HepG2 (cell line): ENCODE measurements around the gene FAM120B. TPM values are rescaled to one million over a fixed set of nuclear protein-coding genes. Genes with fewer than 3 reads are reported as not detected.

ENCODE experiments used
- ATAC-seq: fragments of 200-7000 bp; cut with Tn5 transposase; 3 replicates; pipeline ENCODE4 v1.9.1; 2020; ENCODE audit warnings: mild to moderate bottlenecking, moderate library complexity
- BruUV-seq: library from RNA; stranded (reverse); fragments of 400-500 nt; replicated peaks from 2 replicates; lab custom pipeline; 2021; lab: Mats Ljungman, UMichigan
- CTCF ChIA-PET: fragments of 300-600 bp; formaldehyde crosslinking; extraction: SDS; loops from one replicate; lab custom pipeline; 2021; ENCODE audit warnings: low total read pairs, inconsistent platforms, low intra/inter-chr PET ratio; lab: Yijun Ruan, JAX
- POLR2A ChIA-PET: fragments of 350-600 bp; sonication (Branson Sonifier 250); formaldehyde crosslinking; loops from one replicate; lab custom pipeline; 2020; ENCODE audit warnings: antibody characterized with exemption, inconsistent platforms; lab: Yijun Ruan, JAX
- DNase-seq: peaks from one replicate; pipeline ENCODE4 v3.0.0-alpha.2; 2015; ENCODE audit warnings: low spot score
- FAIRE-seq: peaks from 3 replicates; lab custom pipeline; 2011; peaks lifted over from hg19 to GRCh38; lab: Jason Lieb, UNC
- H2AFZ ChIP-seq: one replicate; pipeline ENCODE4 v1.6.1; 2011; ENCODE audit warnings: low read length, inconsistent platforms
- H3K27ac ChIP-seq: fragments of 300-600 bp; 3 replicates; pipeline ENCODE4 v1.8.0; 2011; ENCODE audit warnings: mixed run types, mild to moderate bottlenecking, mixed read lengths, low read length, inconsistent platforms; ENCODE audit not compliant: insufficient read depth; ENCODE audit errors: extremely low read length
- H3K27me3 ChIP-seq, 2 experiments: fragments of 200-600 bp in 1 of 2; 2 replicates in 1 of 2; 3 replicates in 1 of 2; pipeline versions ENCODE4 v1.6.0 to v1.8.0; 2011; ENCODE audit warnings: low read length in 2 of 2, mild to moderate bottlenecking in 2 of 2, moderate library complexity in 2 of 2, inconsistent platforms in 1 of 2; ENCODE audit not compliant: insufficient read depth in 2 of 2, control insufficient read depth in 1 of 2
- H3K36me3 ChIP-seq, 2 experiments: fragments of 200-600 bp in 1 of 2; replicated peaks in 1 of 2; 2 replicates in 1 of 2; 3 replicates in 1 of 2; pipeline versions ENCODE4 v1.5.1 to v1.8.0; 2011; ENCODE audit warnings: low read length in 2 of 2, inconsistent platforms in 1 of 2; ENCODE audit not compliant: insufficient read depth in 2 of 2, control insufficient read depth in 1 of 2
- H3K4me1 ChIP-seq: 2 replicates; pipeline ENCODE4 v1.5.1; 2012; ENCODE audit warnings: low read length, inconsistent platforms; ENCODE audit not compliant: insufficient read depth
- H3K4me2 ChIP-seq: 2 replicates; pipeline ENCODE4 v1.6.0; 2011; ENCODE audit warnings: low read depth, low read length, inconsistent platforms
- H3K4me3 ChIP-seq, 3 experiments: fragments of 200-600 bp in 1 of 3; sonication (generic), shearing (Covaris generic) in 1 of 3; replicated peaks in 1 of 3; 2 replicates each; pipeline ENCODE4 v1.5.1; 2011 to 2016; ENCODE audit warnings: low read length in 3 of 3, inconsistent platforms in 2 of 3, low read depth in 2 of 3, mild to moderate bottlenecking in 2 of 3, control low read depth in 1 of 3, mixed read lengths in 1 of 3; ENCODE audit not compliant: insufficient read depth in 1 of 3
- H3K79me2 ChIP-seq: one replicate; pipeline ENCODE4 v1.6.1; 2011; ENCODE audit warnings: low read length, inconsistent platforms; ENCODE audit not compliant: insufficient read depth
- H3K9ac ChIP-seq: 2 replicates; pipeline ENCODE4 v1.6.0; 2011; ENCODE audit warnings: mild to moderate bottlenecking, low read depth, low read length, inconsistent platforms; ENCODE audit not compliant: insufficient read depth
- H3K9me3 ChIP-seq: 2 replicates; pipeline ENCODE4 v1.5.1; 2012; ENCODE audit warnings: mild to moderate bottlenecking, low read length
- H4K20me1 ChIP-seq: 2 replicates; pipeline ENCODE4 v1.6.0; 2011; ENCODE audit warnings: inconsistent platforms, mild to moderate bottlenecking, low read length, moderate library complexity; ENCODE audit not compliant: insufficient read depth
- ARNT ChIP-seq: fragments of 450-650 bp; IDR thresholded peaks from 2 replicates; pipeline ENCODE4 v1.6.1; 2017
- CBX1 ChIP-seq: IDR thresholded peaks from one replicate; pipeline ENCODE4 v1.6.1; 2016; ENCODE audit warnings: antibody characterized with exemption, low read depth
- MIER3 ChIP-seq: IDR thresholded peaks from 2 replicates; pipeline ENCODE4 v1.6.1; 2016; ENCODE audit warnings: missing compliant biosample characterization, borderline replicate concordance
- NCOA1 ChIP-seq: sonication (generic); formaldehyde crosslinking; IDR thresholded peaks from 2 replicates; pipeline ENCODE4 v1.9.0; 2021; ENCODE audit warnings: missing genetic modification reagents
- NR2F1 ChIP-seq, 2 experiments: fragments of 450-650 bp in 1 of 2; formaldehyde crosslinking in 1 of 2; IDR thresholded peaks; 2 replicates each; pipeline versions ENCODE4 v1.5.0 to v1.6.1; 2016 to 2020; ENCODE audit warnings: mild to moderate bottlenecking in 1 of 2, missing compliant biosample characterization in 1 of 2, missing genetic modification reagents in 1 of 2, moderate library complexity in 1 of 2
- PRMT3 ChIP-seq: sonication (generic); formaldehyde crosslinking; IDR thresholded peaks from 2 replicates; pipeline ENCODE4 v1.8.1; 2022; ENCODE audit warnings: low read depth, mild to moderate bottlenecking, moderate library complexity, missing genetic modification reagents, borderline replicate concordance
- RAD21 ChIP-seq: fragments of 450-650 bp; formaldehyde crosslinking; IDR thresholded peaks from 2 replicates; pipeline ENCODE4 v1.5.0; 2020; ENCODE audit warnings: mild to moderate bottlenecking
- SRSF4 ChIP-seq: fragments of 200-400 bp; formaldehyde crosslinking; IDR thresholded peaks from one replicate; pipeline ENCODE4 v1.6.1; 2018; ENCODE audit warnings: mild to moderate bottlenecking, low read depth, low read length, moderate library complexity; ENCODE audit not compliant: poor library complexity, severe bottlenecking
- ZNF343 ChIP-seq: sonication (generic); formaldehyde crosslinking; IDR thresholded peaks from 2 replicates; pipeline ENCODE4 v1.4.0; 2020; ENCODE audit warnings: mild to moderate bottlenecking, missing genetic modification reagents
- ZNF850 ChIP-seq: sonication (generic); formaldehyde crosslinking; conservative IDR thresholded peaks from 2 replicates; pipeline ENCODE4 v1.9.0; 2021; ENCODE audit warnings: mild to moderate bottlenecking, missing genetic modification reagents
- WGBS: methylation state at CpG from one replicate; pipeline ENCODE4 v1.1.6; 2017; ENCODE audit warnings: low lambda C conversion rate; 5-methylcytosine and 5-hydroxymethylcytosine counted together
- in situ Hi-C: cut with HindIII; loops from 2 replicates; pipeline ENCODE4 v1.10.0; 2017; ENCODE audit warnings: low pct_unique_long_range_greater_than_20kb; ENCODE audit not compliant: extremely low pct_ligation_motif_present
- intact Hi-C: fragments of 100-400 bp; cut with micrococcal nuclease; formaldehyde crosslinking; loops from one replicate; pipeline ENCODE4 v1.10.0; 2022; ENCODE audit not compliant: unreplicated experiment
- polyA plus RNA-seq, 8 experiments: library from polyadenylated mRNA; depleted of rRNA in 3 of 8; stranded (reverse) in 7 of 8; unstranded in 1 of 8; fragments of >200 nt; fragmentation: Illumina TruSeq in 4 of 8; extraction: Trizol in 4 of 8; gene quantifications; 2 replicates each; pipeline versions ENCODE4 v1.2.1 to v1.2.3, GENCODE V29; 2011 to 2016; ENCODE audit warnings: low read depth in 4 of 8, missing spikeins in 1 of 8, mixed read lengths in 1 of 8; ENCODE audit not compliant: insufficient read depth in 1 of 8
- total RNA-seq, 5 experiments: library from RNA; depleted of rRNA; stranded (reverse); fragments of >200 nt; fragmentation: Illumina TruSeq; extraction: Trizol; gene quantifications; 2 replicates each; pipeline ENCODE4 v1.2.3, GENCODE V29; 2016; ENCODE audit warnings: low read depth in 1 of 5
- TF ChIP-seq, protein P1 (sequence below): sonication (generic); formaldehyde crosslinking; IDR thresholded peaks from 2 replicates; pipeline ENCODE4 v1.4.0; 2020; ENCODE audit warnings: mild to moderate bottlenecking, missing genetic modification reagents
- TF ChIP-seq, protein P2 (sequence below): sonication (generic); formaldehyde crosslinking; IDR thresholded peaks from 2 replicates; pipeline ENCODE4 v1.8.1; 2023; ENCODE audit warnings: mild to moderate bottlenecking, missing genetic modification reagents
- TF ChIP-seq, protein P3 (sequence below): conservative IDR thresholded peaks from 2 replicates; pipeline ENCODE4 v1.6.1; 2018; ENCODE audit warnings: missing genetic modification reagents
- TF ChIP-seq, protein P4 (sequence below): sonication (generic); formaldehyde crosslinking; IDR thresholded peaks from 2 replicates; pipeline ENCODE4 v1.5.0; 2020; ENCODE audit warnings: missing genetic modification reagents
- TF ChIP-seq, protein P5 (sequence below): sonication (generic); formaldehyde crosslinking; IDR thresholded peaks from 2 replicates; pipeline ENCODE4 v1.8.0; 2022; ENCODE audit warnings: missing genetic modification reagents, mild to moderate bottlenecking, borderline replicate concordance
- TF ChIP-seq, protein P6 (sequence below): IDR thresholded peaks from 2 replicates; pipeline ENCODE4 v1.6.1; 2012; ENCODE audit warnings: inconsistent platforms

The FAM120B gene
- total and polyA plus RNA-seq, 2 of the 13 experiments (the other 11 are each of a cell fraction or from before 2014, with no cell fraction given) = 9.2 to 10.7 TPM

DNA sequence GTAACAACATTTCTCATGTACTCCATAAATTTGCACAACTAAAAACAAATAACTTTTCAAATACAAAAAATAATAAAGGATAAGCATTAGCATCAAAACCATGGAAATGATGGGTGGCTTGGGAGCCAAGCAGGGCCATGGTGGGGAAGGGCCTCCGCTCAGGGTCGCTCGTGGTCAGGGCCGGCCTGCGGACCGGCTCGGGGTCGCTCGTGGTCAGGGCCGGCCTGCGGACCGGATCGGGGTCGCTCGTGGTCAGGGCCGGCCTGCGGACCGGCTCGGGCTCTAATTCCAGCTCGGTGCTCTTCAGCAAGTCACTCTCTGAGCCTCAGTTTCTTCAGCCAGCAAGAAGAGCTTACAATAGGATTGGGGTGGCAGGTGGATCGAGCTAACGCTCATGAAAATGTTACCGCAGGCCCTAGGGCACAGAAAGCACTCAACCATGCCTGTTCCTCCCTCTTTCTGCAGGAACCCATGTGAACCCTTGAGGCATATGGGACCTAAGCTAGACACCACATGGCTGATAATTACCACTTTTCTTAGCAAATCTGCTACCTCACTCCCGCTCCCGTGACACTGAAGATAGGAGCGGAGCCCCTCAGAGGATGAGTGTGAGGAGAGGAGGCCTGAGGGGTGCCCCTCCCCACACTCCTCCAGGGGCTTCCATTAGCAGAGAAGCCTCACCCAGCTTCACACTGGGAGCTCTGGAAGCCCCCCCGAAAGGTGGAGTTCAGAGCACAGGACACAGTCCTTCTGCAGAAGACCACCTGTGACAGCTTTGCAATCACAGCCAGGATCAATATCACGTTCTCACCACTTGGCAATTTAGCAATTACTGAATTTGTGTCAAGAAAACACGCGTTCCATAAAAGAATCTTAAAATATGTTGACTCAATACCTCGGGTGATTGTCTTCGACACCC, 143.5 kb downstream of the FAM120B start:
- Histone ChIP-seq H4K20me1 (no peaks in the 10 kb centered on the region; the same call in 1 of the 2 replicates), H2AFZ (no peak overlapping the region), H3K9me3 (no peaks in the 10 kb centered on the region), H3K27ac (no peak overlapping the region), H3K9ac (no peak overlapping the region), H3K27me3 (peaks cover 7 to 74% of the 10 kb centered on the region in 2 experiments; a peak in 4 of 5 replicates), H3K4me1 (no peaks in the 10 kb centered on the region), H3K36me3 (no peaks in the 10 kb centered on the region), H3K4me3 (no peak overlapping the region), H3K4me2 (no peak overlapping the region), H3K79me2 (no peaks in the 10 kb centered on the region)
- WGBS = 66% methylated on average over 31 of the region's 32 CpGs
- no peak for DNase-seq
- intact Hi-C loops (no loop called here), in situ Hi-C loops (no loop called here)
- no peak for ATAC-seq
- ChIA-PET CTCF (no interaction called here), POLR2A (no interaction called here)
- no peak for FAIRE-seq
- TF ChIP-seq ARNT = no peak
- no peak for TF ChIP-seq NCOA1
- no peak for TF ChIP-seq ZNF343 (CRISPR knock-in tag)
- TF ChIP-seq, protein P1, sequence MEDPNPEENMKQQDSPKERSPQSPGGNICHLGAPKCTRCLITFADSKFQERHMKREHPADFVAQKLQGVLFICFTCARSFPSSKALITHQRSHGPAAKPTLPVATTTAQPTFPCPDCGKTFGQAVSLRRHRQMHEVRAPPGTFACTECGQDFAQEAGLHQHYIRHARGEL (CRISPR knock-in tag) = no peak
- TF ChIP-seq, protein P2, sequence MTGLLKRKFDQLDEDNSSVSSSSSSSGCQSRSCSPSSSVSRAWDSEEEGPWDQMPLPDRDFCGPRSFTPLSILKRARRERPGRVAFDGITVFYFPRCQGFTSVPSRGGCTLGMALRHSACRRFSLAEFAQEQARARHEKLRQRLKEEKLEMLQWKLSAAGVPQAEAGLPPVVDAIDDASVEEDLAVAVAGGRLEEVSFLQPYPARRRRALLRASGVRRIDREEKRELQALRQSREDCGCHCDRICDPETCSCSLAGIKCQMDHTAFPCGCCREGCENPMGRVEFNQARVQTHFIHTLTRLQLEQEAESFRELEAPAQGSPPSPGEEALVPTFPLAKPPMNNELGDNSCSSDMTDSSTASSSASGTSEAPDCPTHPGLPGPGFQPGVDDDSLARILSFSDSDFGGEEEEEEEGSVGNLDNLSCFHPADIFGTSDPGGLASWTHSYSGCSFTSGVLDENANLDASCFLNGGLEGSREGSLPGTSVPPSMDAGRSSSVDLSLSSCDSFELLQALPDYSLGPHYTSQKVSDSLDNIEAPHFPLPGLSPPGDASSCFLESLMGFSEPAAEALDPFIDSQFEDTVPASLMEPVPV (CRISPR knock-in tag) = no peak
- TF ChIP-seq MIER3 (CRISPR knock-in tag) = no peak
- TF ChIP-seq, protein P3, sequence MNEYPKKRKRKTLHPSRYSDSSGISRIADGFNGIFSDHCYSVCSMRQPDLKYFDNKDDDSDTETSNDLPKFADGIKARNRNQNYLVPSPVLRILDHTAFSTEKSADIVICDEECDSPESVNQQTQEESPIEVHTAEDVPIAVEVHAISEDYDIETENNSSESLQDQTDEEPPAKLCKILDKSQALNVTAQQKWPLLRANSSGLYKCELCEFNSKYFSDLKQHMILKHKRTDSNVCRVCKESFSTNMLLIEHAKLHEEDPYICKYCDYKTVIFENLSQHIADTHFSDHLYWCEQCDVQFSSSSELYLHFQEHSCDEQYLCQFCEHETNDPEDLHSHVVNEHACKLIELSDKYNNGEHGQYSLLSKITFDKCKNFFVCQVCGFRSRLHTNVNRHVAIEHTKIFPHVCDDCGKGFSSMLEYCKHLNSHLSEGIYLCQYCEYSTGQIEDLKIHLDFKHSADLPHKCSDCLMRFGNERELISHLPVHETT = no peak
- TF ChIP-seq, protein P4, sequence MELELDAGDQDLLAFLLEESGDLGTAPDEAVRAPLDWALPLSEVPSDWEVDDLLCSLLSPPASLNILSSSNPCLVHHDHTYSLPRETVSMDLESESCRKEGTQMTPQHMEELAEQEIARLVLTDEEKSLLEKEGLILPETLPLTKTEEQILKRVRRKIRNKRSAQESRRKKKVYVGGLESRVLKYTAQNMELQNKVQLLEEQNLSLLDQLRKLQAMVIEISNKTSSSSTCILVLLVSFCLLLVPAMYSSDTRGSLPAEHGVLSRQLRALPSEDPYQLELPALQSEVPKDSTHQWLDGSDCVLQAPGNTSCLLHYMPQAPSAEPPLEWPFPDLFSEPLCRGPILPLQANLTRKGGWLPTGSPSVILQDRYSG (CRISPR knock-in tag) = no peak
- TF ChIP-seq ZNF850 (CRISPR knock-in tag) = no peak
- TF ChIP-seq RAD21 = no peak
- TF ChIP-seq, protein P5, sequence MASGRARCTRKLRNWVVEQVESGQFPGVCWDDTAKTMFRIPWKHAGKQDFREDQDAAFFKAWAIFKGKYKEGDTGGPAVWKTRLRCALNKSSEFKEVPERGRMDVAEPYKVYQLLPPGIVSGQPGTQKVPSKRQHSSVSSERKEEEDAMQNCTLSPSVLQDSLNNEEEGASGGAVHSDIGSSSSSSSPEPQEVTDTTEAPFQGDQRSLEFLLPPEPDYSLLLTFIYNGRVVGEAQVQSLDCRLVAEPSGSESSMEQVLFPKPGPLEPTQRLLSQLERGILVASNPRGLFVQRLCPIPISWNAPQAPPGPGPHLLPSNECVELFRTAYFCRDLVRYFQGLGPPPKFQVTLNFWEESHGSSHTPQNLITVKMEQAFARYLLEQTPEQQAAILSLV (CRISPR knock-in tag) = no peak
- TF ChIP-seq PRMT3 = no peak
- TF ChIP-seq, protein P6, sequence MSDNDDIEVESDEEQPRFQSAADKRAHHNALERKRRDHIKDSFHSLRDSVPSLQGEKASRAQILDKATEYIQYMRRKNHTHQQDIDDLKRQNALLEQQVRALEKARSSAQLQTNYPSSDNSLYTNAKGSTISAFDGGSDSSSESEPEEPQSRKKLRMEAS = no peak
- no peak for TF ChIP-seq NR2F1 (CRISPR knock-in tag; IDR thresholded peaks at IDR 0.05)
- TF ChIP-seq CBX1 = no peak
- TF ChIP-seq SRSF4 = no peak
- no TSS peak for BruUV-seq
